NCI-H524 treated with DMSO at 0.1 percent for 48 hours (cell line): ENCODE results near the gene ITGAL.
"Not testable (repeated sequence)": the region's sequence is repeated elsewhere in the genome, so short reads cannot be mapped to it uniquely, and the experiment has no call there.

Experiments used
- DNase-seq: peaks from one replicate; lab custom pipeline; 2025; lab: John Stamatoyannopoulos, UW

The ITGAL gene

GRCh38 chr16:30491744-30492308 lies 19.3 kb downstream of the ITGAL start:
- no peak for DNase-seq

GRCh38 chr16:30493941-30494488 lies 21.5 kb downstream of the ITGAL start:
- no peak for DNase-seq

GRCh38 chr16:30494709-30495108 lies 22.2 kb downstream of the ITGAL start:
- no peak for DNase-seq

- no peak for DNase-seq
These were observed 26.7 kb downstream of the ITGAL start for GRCh38 chr16:30499284-30499683.

- no peak for DNase-seq
These were observed 31.1 kb downstream of the ITGAL start for GRCh38 chr16:30503403-30504296.

GRCh38 chr16:30509081-30509765 lies 36.7 kb downstream of the ITGAL start:
- no peak for DNase-seq

- no peak for DNase-seq
These were observed 37.9 kb downstream of the ITGAL start for GRCh38 chr16:30510376-30510938.

GRCh38 chr16:30511509-30511908 lies 39.0 kb downstream of the ITGAL start:
- DNase-seq = no peak

GRCh38 chr16:30515275-30515674 lies 42.7 kb downstream of the ITGAL start:
- DNase-seq = no peak

- no peak for DNase-seq
These were observed 46.0 kb downstream of the ITGAL start for GRCh38 chr16:30518552-30518951.

GRCh38 chr16:30519120-30520049 lies 46.8 kb downstream of the ITGAL start:
- DNase-seq = no peak

GRCh38 chr16:30521476-30521872 lies 48.9 kb downstream of the ITGAL start:
- DNase-seq = no peak

- no peak for DNase-seq
These were observed 49.5 kb downstream of the ITGAL start for GRCh38 chr16:30521873-30522641.

- not testable (repeated sequence) for DNase-seq
These were observed 50.3 kb downstream of the ITGAL start for GRCh38 chr16:30522702-30523463.

GRCh38 chr16:30523768-30524574 lies 51.4 kb downstream of the ITGAL start:
- DNase-seq = no peak

- no peak for DNase-seq
These were observed 52.3 kb downstream of the ITGAL start for GRCh38 chr16:30524575-30525568.

GRCh38 chr16:30525844-30526136 lies 53.2 kb downstream of the ITGAL start:
- no peak for DNase-seq
